H9 (cell line): ENCODE measurements around the gene SLC26A2. TPM values are rescaled to one million over a fixed set of nuclear protein-coding genes. Genes with fewer than 3 reads are reported as not detected.

Source experiments
- DNase-seq: peaks from one replicate; pipeline ENCODE4 v3.0.0-alpha.2; 2017
- H2AFZ ChIP-seq: one replicate; pipeline ENCODE4 v1.6.1; 2013; ENCODE audit warnings: mild to moderate bottlenecking, low read length, control low read depth, moderate library complexity
- H2AK5ac ChIP-seq: 2 replicates; pipeline ENCODE4 v1.6.1; 2013; ENCODE audit warnings: low read length, control low read depth, mixed read lengths; ENCODE audit not compliant: insufficient read length
- H2BK120ac ChIP-seq: one replicate; pipeline ENCODE4 v1.6.1; 2013; ENCODE audit warnings: low read depth, mild to moderate bottlenecking, low read length, control low read depth, inconsistent platforms; ENCODE audit not compliant: poor library complexity, severe bottlenecking
- H2BK12ac ChIP-seq: 2 replicates; pipeline ENCODE4 v1.6.1; 2013; ENCODE audit warnings: low read length, control low read depth, mixed read lengths, low read depth; ENCODE audit not compliant: insufficient read length
- H2BK15ac ChIP-seq: 2 replicates; pipeline ENCODE4 v1.6.1; 2013; ENCODE audit warnings: low read depth, low read length, control low read depth
- H2BK20ac ChIP-seq: one replicate; pipeline ENCODE4 v1.6.1; 2013; ENCODE audit warnings: low read depth, mild to moderate bottlenecking, low read length, control low read depth, inconsistent platforms; ENCODE audit not compliant: poor library complexity, severe bottlenecking
- H2BK5ac ChIP-seq: 2 replicates; pipeline ENCODE4 v1.6.1; 2013; ENCODE audit warnings: low read length, control low read depth, mixed read lengths; ENCODE audit not compliant: insufficient read length
- H3K14ac ChIP-seq: 2 replicates; pipeline ENCODE4 v1.6.1; 2013; ENCODE audit warnings: low read length, control low read depth; ENCODE audit not compliant: insufficient read depth
- H3K18ac ChIP-seq: 2 replicates; pipeline ENCODE4 v1.6.1; 2013; ENCODE audit warnings: low read depth, mild to moderate bottlenecking, mixed read lengths, low read length, control low read depth; ENCODE audit not compliant: insufficient read length
- H3K23ac ChIP-seq: 2 replicates; pipeline ENCODE4 v1.6.1; 2013; ENCODE audit warnings: low read length, control low read depth, mixed read lengths, low read depth; ENCODE audit not compliant: insufficient read length
- H3K23me2 ChIP-seq: 2 replicates; pipeline ENCODE4 v1.6.1; 2013; ENCODE audit warnings: low read depth, mild to moderate bottlenecking, mixed read lengths, low read length, control low read depth; ENCODE audit not compliant: insufficient read length, poor library complexity, severe bottlenecking
- H3K27ac ChIP-seq: 2 replicates; pipeline ENCODE4 v1.5.1; 2013; ENCODE audit warnings: low read length, control low read depth, mixed read lengths, low read depth; ENCODE audit not compliant: insufficient read length
- H3K27me3 ChIP-seq: 2 replicates; pipeline ENCODE4 v1.6.1; 2013; ENCODE audit warnings: low read length, control low read depth, inconsistent platforms; ENCODE audit not compliant: insufficient read depth
- H3K4ac ChIP-seq: 2 replicates; pipeline ENCODE4 v1.6.1; 2013; ENCODE audit warnings: low read depth, mild to moderate bottlenecking, control low read depth, inconsistent platforms, low read length, moderate library complexity
- H3K4me1 ChIP-seq: 2 replicates; pipeline ENCODE4 v1.6.1; 2013; ENCODE audit warnings: low read length, control low read depth, inconsistent platforms; ENCODE audit not compliant: insufficient read depth
- H3K4me2 ChIP-seq: 2 replicates; pipeline ENCODE4 v1.6.1; 2013; ENCODE audit warnings: low read length, control low read depth, mixed read lengths; ENCODE audit not compliant: insufficient read length, insufficient read depth
- H3K56ac ChIP-seq: 2 replicates; pipeline ENCODE4 v1.6.1; 2013; ENCODE audit warnings: low read depth, mild to moderate bottlenecking, mixed read lengths, low read length, control low read depth; ENCODE audit not compliant: insufficient read length
- H3K79me1 ChIP-seq: 2 replicates; pipeline ENCODE4 v1.6.1; 2013; ENCODE audit warnings: low read depth, mild to moderate bottlenecking, moderate library complexity, low read length, control low read depth, inconsistent platforms; ENCODE audit not compliant: insufficient read depth, poor library complexity, severe bottlenecking
- H3K79me2 ChIP-seq: 2 replicates; pipeline ENCODE4 v1.6.1; 2013; ENCODE audit warnings: low read length, control low read depth, inconsistent platforms; ENCODE audit not compliant: insufficient read depth
- H3K9ac ChIP-seq: 2 replicates; pipeline ENCODE4 v1.6.1; 2013; ENCODE audit warnings: low read length, control low read depth, mixed read lengths; ENCODE audit not compliant: insufficient read length; ENCODE audit errors: extremely low read depth
- H3K9me3 ChIP-seq: one replicate; pipeline ENCODE4 v1.6.1; 2013; ENCODE audit warnings: low read depth, low read length, inconsistent platforms; ENCODE audit not compliant: control insufficient read depth
- H3T11ph ChIP-seq: one replicate; pipeline ENCODE4 v1.6.1; 2013; ENCODE audit warnings: mild to moderate bottlenecking, low read length, control low read depth, inconsistent platforms
- H4K20me1 ChIP-seq: one replicate; pipeline ENCODE4 v1.6.1; 2013; ENCODE audit not compliant: control insufficient read depth, insufficient read length, insufficient read depth
- H4K5ac ChIP-seq: 2 replicates; pipeline ENCODE4 v1.6.1; 2013; ENCODE audit warnings: low read depth, mild to moderate bottlenecking, mixed read lengths, low read length, control low read depth; ENCODE audit not compliant: insufficient read length
- H4K8ac ChIP-seq: replicated peaks from 2 replicates; pipeline ENCODE4 v1.6.1; 2013; ENCODE audit warnings: low read length, control low read depth, mixed read lengths, low read depth; ENCODE audit not compliant: insufficient read length
- H4K91ac ChIP-seq: 2 replicates; pipeline ENCODE4 v1.6.1; 2013; ENCODE audit warnings: low read depth, mild to moderate bottlenecking, moderate library complexity, mixed read lengths, low read length, control low read depth; ENCODE audit not compliant: insufficient read length
- H3K27ac Mint-ChIP-seq, 3 experiments: 2 replicates in 2 of 3; 3 replicates in 1 of 3; pipeline ENCODE4 v1.8.0; 2020 to 2021; ENCODE audit warnings: mixed read lengths in 3 of 3, mild to moderate bottlenecking in 1 of 3, moderate library complexity in 1 of 3
- H3K27me3 Mint-ChIP-seq: 2 replicates; pipeline ENCODE4 v1.8.0; 2021; ENCODE audit warnings: low read depth, mild to moderate bottlenecking, moderate library complexity, mixed read lengths
- H3K36me3 Mint-ChIP-seq, 3 experiments: 2 replicates in 2 of 3; 3 replicates in 1 of 3; pipeline ENCODE4 v1.8.0; 2020 to 2021; ENCODE audit warnings: low read depth in 3 of 3, mixed read lengths in 3 of 3; ENCODE audit not compliant: insufficient read depth in 1 of 3
- H3K4me1 Mint-ChIP-seq, 2 experiments: 2 replicates each; pipeline ENCODE4 v1.8.0; 2020; ENCODE audit warnings: mixed read lengths in 2 of 2
- H3K4me3 Mint-ChIP-seq, 2 experiments: 2 replicates in 1 of 2; 3 replicates in 1 of 2; pipeline ENCODE4 v1.8.0; 2020 to 2021; ENCODE audit warnings: mild to moderate bottlenecking in 2 of 2, mixed read lengths in 2 of 2, moderate library complexity in 1 of 2
- H3K9me3 Mint-ChIP-seq, 2 experiments: 2 replicates in 1 of 2; 3 replicates in 1 of 2; pipeline ENCODE4 v1.8.0; 2020; ENCODE audit warnings: mild to moderate bottlenecking in 2 of 2, mixed read lengths in 2 of 2, moderate library complexity in 1 of 2
- WGBS: extraction: QIAGEN DNeasy Blood & Tissue Kit; methylation state at CpG from one replicate; pipeline ENCODE4 v1.1.7; 2013; ENCODE audit warnings: missing lambda C conversion rate, low lambda C conversion rate, mixed read lengths; ENCODE audit not compliant: insufficient read length; ENCODE audit errors: extremely low coverage; 5-methylcytosine and 5-hydroxymethylcytosine counted together
- total RNA-seq: library from RNA; stranded (reverse); gene quantifications from 2 replicates; pipeline ENCODE4 v1.2.1, GENCODE V29; 2021
- TF ChIP-seq, protein P1 (sequence below): fragments of 200-600 bp; sonication (generic); conservative IDR thresholded peaks from 3 replicates; pipeline ENCODE4 v1.8.0; 2021; ENCODE audit warnings: antibody characterized with exemption, mild to moderate bottlenecking

Gene SLC26A2
- total RNA-seq, 1 experiment from 2014 or later = 5.9 TPM

DNA sequence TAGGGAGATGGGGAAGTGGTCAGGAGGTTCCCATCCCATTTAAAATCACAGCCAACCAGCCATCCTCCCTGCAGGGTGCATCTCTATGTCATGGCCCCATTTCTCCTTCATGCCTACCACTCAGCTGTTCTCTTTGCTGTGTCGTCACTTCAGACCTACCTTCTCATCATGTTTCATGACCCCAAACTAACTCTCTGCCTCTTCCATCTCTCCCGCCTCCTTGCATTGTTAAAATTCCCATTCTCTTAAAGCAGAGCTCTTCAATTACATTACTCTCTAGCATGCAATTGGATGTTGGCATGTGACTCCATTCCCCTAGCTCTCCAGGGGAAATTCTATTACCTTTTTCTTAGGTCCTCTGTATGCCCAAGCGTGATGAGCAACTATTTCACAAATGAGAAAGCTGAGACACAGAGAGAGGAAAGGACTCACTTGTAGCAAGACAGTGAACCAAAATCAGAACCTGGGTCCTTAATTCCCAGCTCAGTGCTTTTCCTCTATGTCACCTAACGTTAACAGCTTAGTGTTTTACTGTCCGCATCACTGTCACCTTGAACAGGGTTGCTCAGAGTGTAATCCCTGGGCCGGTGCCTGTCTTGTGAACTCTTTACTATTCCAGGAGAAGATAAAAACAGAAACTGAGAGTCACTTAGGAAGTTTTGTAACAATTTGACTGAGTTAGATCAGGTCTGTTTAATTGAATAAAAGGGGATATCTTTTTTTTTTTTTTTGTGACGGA is 44.1 kb upstream of the SLC26A2 start:
- TF ChIP-seq, protein P1, sequence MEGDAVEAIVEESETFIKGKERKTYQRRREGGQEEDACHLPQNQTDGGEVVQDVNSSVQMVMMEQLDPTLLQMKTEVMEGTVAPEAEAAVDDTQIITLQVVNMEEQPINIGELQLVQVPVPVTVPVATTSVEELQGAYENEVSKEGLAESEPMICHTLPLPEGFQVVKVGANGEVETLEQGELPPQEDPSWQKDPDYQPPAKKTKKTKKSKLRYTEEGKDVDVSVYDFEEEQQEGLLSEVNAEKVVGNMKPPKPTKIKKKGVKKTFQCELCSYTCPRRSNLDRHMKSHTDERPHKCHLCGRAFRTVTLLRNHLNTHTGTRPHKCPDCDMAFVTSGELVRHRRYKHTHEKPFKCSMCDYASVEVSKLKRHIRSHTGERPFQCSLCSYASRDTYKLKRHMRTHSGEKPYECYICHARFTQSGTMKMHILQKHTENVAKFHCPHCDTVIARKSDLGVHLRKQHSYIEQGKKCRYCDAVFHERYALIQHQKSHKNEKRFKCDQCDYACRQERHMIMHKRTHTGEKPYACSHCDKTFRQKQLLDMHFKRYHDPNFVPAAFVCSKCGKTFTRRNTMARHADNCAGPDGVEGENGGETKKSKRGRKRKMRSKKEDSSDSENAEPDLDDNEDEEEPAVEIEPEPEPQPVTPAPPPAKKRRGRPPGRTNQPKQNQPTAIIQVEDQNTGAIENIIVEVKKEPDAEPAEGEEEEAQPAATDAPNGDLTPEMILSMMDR = no peak
- Histone ChIP-seq H4K8ac (no peak overlapping the region), H3K14ac (no peak overlapping the region), H3K79me1 (no peaks in the 10 kb centered on the region), H3K23me2 (no peaks in the 10 kb centered on the region), H4K91ac (no peak overlapping the region), H3K27me3 (no peaks in the 10 kb centered on the region), H4K20me1 (no peaks in the 10 kb centered on the region), H2AK5ac (no peak overlapping the region), H3K9ac (no peak overlapping the region), H3T11ph (no peak overlapping the region), H4K5ac (no peak overlapping the region), H3K27ac (no peak overlapping the region), H2BK15ac (no peak overlapping the region), H3K4me1 (no peaks in the 10 kb centered on the region), H2BK20ac (no peak overlapping the region), H3K56ac (no peak overlapping the region), H2BK5ac (no peak overlapping the region), H3K4me2 (no peak overlapping the region), H3K4ac (no peak overlapping the region), H2BK120ac (no peak overlapping the region), H3K9me3 (no peaks in the 10 kb centered on the region), H3K18ac (no peak overlapping the region), H2AFZ (no peak overlapping the region), H3K79me2 (no peaks in the 10 kb centered on the region), H2BK12ac (no peak overlapping the region), H3K23ac (no peak overlapping the region)
- H3K36me3 Mint-ChIP-seq = no peaks in the 10 kb centered on the region
- H3K4me3 Mint-ChIP-seq = no peak overlapping the region
- DNase-seq = no peak
- no CpG with 5 or more reads among the region's 7 CpGs for WGBS
- peaks cover 1% of the 10 kb centered on the region for H3K27me3 Mint-ChIP-seq
- H3K9me3 Mint-ChIP-seq = no peaks in the 10 kb centered on the region; a peak in 1 of 5 replicates
- H3K27ac Mint-ChIP-seq = no peak overlapping the region
- peaks cover 8 to 11% of the 10 kb centered on the region in 2 experiments; a peak in 3 of 4 replicates for H3K4me1 Mint-ChIP-seq
